ENCODE measurements around the gene CEP192.
"Not testable (repeated sequence)": the region's sequence is repeated elsewhere in the genome, so short reads cannot be mapped to it uniquely, and the experiment has no call there.

The CEP192 gene

DNA sequence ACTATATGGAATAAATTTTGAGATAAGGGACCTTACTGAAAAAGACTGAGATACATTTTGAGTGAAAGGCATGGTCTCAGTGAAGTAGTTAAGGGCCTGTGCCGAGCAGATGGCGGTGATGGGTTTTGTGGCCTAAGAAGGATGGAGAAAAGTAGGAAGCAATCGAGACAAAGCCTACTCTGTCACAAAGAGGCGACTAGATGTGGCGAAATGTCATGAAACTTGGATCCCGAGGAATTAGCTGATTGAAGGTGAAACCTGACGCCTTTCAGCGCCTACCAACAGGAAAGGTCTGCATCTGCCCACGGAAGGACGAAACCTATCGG is 558 bp upstream of the CEP192 start:
- no peak for DNase-seq

DNA sequence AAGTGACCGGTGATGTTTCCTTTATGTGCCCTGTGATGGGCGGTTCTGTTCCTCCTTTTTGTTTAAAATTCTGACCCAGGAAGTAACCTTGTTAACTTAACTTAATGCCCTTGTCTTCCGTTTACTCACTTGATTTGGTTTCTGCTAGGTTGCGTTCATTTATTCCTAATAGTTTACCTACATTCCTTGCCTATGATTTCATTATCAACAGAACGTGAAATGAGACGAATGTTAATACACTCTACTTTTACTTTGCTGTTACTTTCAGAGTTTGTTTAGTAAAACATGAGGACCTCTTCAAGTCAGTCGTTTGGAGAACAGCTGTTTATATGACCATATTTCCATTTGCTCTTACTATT is 638 bp downstream of the CEP192 start:
- no peak for DNase-seq

DNA sequence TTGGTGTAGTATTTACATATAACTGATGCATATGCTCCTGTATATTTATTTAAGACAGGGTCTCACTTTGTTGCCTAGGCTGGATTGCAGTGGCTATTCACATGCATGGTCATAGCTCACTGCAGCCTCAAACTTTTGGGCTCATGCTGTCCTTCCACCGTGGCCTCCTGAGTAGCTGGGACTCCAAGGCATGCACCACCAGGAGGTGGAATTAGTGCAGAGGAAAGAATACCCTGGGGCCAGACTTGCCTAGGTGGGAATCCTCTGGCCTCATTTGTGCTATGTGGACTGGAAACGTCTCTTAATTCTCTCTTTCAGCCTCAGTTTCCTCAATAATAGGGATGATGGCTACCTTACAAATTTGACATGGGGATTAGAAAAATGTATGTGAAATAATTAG is 2.3 kb downstream of the CEP192 start:
- no peak for DNase-seq

DNA sequence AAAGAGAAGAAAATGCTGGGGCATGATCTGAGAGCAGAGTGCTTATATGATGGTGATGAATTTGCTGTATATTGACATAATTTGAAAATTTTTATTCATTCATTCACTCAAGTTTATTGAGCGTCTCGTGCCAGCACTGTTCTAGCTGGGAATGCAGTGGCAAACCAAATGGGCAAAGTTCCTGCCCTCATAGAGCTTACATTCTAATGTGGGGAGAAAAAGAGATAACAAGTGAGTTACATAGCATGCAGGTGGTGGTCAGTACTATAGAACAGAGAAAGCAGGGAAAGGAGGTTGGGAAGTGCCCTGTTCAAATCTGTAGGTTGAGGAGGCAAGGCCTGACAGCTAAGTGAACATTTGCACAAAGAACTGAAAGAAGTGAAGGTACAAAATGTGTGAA is 4.3 kb downstream of the CEP192 start:
- no peak for DNase-seq

DNA sequence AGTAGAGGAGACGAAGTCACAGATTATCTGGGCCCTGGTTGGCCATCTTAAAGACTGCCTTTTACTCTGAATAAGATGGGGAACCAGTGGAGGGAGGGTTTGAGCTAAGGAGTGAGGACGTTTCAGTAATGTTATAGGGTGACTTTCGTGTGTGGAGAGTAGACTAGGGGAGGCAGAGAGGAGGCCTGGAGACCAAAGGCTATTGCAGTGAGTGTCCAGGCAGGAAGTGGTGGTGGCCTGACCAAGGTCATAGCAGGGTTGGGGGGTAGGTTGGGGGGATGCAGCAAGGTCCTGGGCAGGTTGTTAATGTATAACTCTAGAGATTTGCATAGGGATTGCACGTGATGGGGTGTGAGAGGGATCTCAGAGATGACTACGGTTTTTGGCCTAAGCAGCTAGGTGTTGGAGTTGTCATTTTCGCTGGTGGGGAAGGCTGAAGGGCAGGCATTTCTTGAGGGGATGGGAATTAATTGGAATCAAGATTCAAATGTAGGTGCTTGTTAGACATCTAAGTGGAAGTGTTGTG is 4.9 kb downstream of the CEP192 start:
- no peak for DNase-seq

DNA sequence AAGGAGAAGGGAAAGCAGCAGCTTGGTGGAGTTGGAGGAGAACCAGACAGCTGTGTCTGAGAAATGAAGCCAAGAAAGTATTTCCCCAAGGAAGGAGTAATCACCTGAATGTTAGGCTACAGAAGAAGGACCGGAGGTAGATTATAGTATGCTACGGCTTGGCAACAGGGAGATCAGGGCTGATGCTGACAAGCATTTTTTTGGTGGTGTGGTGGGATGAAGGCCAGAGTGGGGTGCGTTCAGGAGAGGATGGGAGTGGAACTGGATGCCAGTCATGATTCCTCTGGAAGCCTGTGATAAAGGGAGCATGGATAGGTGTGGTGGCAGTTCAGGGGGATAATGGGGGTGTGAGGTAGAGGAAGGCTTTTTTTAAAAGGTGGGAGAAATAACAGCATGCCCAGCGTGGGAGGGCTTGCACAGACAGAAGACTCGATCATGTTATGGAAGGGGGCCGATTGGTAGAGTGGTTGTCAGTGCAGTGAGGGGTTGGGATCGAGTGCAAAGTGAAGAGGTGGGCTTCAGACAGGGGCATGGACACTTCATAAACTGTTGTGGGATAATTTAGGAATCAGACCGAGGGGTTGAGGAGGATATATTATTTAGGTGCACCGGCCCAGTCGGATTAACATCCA is 5.6 kb downstream of the CEP192 start:
- no peak for DNase-seq

DNA sequence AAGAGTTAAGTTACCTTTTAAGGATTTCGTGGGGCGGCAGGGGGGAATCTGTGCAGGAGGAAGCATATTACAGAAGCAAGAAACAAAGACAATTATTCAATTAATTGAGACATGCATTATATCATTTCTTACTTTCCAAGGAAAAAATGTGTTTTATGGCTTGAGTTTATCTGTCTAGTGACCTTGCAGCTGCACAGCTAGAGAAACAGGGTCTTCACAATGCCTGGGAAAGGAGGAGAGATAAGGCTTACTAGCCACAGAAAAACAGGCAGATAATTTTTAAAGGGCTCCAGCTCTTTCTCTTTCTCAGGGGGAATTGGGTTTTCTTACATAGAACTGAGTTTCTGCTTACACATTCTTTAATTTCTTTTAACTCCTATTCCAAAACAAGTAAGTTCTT is 6.2 kb downstream of the CEP192 start:
- not testable (repeated sequence) for DNase-seq

DNA sequence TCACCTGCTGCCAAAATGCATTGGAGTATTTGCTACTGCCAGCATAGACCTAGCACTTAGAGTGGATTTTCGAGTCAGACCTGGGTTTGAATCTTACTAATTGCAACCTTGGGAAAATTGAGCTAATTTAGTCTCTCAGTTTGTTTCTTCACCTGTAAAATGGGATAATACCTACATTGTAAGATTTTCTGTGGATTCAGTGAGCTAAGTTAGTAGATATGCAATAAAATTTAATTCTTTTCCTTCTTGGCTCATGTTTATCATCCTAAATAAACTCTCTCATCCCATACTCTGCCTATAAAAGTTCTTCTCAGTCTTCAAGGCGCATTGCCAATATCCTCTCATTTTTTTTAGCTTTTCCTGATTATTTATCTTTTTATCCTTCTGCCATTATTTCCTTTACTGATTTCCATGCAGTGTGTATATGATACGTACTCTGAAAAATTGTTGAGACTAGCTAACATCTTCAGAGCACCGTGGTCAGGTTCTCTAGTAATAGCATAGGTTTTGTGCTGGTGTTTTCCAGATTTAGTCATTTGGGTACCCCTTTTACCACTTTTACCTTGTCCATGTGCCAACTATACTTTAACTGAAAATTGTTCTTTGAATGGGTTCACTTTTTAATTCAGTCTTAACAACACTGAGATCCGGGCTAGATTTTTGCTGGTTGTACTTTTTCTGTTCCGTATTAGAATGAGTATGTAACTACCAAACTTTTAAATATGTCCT is 7.3 kb downstream of the CEP192 start:
- no peak for DNase-seq

DNA sequence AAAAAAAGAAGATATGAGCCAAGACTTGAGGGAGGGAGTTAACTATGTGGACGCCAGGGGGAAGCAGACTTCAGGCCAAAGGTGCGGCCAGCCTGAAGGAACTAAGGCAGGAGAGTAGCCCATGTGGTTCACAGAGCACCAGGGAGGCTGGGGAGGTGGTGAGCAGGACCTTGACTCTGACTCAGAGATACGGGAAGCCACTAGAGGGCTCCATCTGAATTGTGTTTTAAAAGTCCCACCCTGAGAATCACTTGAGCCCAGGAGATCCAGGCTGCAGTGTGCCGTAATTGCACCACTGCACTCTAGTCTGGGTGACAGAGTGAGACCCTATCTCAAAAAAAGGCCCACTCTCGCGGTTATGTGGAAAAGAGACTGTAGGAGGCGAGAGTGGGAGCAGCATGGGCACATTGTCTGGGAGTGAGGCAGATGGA is 12.3 kb downstream of the CEP192 start:
- no peak for DNase-seq

DNA sequence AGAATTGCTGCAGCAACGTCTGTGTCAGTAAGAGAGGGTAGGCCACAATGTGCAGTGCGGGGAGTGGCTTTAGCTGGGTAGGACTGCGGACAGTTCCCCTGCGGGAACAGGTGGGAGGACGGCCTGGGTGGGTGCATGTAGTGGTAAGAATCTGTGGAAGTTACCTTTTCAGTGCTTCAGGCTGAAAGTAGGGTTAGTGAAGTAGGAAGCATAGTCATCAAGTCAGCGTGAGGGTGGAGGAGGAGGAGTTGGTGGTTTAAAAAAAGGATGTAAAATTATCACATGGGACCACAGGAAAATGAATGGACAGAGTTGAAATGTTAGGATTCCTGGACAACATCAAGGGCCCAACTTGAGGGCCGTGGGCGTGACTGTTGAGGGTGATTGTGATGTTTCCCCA is 13.2 kb downstream of the CEP192 start:
- no peak for DNase-seq

DNA sequence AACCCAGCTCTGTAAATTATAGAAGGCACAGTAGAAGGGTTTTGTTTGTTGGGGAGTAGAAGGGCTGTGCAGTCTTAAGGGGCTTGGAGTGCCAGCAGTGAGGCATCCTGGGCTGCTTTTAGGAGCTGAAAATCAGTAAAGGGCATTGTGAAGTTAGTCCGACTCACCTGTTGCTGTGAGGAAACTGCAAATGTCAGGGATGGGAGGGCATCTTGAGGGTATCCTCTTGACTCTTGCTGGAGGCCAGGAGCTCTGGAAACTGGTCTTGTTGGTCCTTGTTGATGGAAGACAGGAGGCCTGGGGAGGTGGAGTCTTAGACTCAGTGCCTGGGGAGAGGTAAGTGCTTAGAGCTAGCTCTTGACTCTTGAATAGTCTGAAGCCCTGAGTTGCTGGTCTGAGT is 14.1 kb downstream of the CEP192 start:
- DNase-seq, result no peak

DNA sequence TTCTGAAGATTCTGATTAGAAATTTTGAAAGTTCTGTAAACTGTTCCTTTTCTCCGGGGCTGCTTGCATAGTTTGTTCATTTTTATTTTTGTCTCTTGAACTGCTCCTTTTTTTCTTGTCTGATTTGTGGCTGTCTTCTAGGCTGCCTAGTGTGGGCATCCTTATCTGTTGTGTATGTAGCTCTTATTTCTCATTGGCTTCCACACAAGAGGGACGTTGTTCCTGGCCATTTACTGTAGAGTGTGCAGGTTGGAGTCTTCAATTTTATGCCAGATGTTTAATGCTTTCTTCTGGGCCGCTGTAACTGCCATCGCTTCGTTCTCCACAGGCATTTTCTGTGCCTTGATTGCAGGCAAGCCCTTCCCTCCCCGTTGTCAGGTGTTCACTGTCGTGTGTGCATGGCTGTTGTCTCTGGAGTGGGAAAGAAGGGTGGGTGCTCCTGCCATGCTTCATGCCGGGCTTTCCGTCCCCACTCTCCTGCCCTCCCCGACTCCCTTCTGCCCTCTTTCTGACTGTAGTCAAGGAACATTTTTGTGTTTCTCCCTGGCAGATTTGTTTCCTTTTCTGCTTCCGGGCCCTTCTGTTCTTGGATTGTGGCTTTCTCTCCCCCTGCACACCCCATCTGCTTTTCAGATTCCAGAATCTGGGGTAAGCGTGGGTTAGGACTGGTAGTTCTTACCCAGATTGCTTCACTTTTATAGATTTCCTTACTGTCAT is 15.5 kb downstream of the CEP192 start:
- no peak for DNase-seq

DNA sequence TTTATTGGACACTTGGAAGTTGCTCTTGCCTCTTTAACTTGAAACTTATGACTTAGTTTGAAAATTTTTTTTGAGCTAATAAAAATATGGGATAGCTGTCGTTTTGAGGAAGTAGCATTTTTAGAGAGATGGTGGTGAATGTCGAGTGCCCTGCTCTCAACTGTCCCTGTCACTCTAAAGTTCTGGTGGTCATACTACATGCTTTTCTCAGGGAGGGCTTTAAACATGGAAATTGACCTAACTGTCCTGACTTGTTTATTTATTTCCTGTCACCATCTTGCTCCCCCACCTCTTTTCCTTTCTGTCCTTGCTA is 16.0 kb downstream of the CEP192 start:
- no peak for DNase-seq

DNA sequence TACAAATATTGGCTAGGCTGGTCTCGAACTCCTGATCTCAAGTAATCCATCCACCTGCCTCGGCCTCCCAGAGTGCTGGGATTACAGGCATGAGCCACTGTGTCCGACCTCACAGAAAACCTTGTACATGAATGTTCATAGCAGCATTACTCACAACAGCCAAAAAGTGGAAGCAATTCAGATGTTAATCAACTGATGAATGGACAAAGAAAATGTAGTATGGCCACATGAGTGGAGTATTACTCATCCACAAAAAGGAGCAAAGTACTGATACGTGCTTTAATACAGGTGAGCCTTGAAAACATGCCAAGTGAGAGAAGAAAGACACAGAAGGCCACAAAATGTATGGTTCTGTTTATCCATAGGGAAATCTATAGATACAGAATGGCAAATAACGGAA is 20.6 kb downstream of the CEP192 start:
- no peak for DNase-seq

DNA sequence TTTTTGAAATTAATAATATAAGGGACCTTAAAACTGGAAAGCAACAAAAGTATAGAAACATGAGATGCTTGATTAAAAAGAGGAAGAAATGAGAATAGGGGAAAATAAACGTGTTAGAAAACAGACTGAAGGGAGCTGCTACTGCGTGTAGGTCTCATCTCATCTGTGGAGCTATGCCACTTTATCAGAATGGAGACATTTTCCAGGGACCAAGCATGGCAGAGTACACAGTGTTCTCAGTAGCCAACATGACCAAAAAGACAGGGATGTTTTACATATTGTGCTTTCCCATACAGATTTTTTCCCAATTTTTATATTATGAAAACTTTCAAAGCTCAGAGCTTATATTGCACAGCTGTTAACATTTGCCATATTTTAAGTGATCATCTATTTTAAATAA is 23.1 kb downstream of the CEP192 start:
- no peak for DNase-seq

DNA sequence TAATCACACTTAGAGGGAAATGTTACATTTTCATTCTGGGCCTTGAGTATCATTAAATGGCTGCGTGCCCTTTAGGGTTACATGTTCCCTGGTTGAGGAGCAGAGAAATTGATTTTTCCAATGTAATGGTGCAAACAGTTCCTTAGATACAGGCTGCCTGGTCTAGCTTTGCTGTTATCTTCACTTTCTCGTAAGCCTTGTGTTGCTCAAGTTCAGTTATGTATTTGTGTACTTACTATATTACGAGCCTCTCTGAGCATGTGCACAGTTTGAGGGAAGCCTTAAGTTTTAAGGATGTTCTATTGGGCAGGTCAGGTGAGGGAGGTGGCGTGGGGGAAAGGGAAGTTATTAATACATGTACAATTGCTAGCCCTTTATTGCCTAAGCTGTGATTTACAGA is 23.7 kb downstream of the CEP192 start:
- no peak for DNase-seq

DNA sequence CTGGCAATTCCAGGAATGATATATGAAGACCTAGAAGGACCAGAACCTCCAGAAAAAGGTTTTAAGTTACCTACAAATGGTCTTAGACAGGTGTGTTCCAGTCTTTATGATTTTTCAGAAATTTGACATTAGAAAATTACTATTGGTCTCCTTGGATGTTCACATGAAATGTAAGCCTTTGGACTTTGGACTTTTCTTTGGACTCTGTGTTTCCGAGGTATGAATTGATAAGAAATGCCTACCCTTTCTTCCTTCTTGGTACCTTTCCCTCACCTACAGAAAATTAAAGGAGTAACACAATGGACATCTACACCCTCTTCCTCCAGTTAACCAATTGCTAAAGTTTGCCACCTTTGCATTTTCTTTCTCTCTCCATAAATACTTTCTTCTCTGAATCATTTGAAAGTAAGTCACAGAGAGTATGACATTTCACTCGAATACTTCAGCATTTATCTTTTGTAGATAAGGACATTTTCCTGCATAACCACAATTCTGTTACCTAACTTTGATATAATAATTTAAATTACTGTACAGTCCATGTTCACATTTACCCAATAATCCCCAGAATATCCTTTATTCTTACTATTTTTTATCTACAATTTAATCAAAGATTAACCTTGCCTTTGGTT is 26.2 kb downstream of the CEP192 start:
- no peak for DNase-seq

DNA sequence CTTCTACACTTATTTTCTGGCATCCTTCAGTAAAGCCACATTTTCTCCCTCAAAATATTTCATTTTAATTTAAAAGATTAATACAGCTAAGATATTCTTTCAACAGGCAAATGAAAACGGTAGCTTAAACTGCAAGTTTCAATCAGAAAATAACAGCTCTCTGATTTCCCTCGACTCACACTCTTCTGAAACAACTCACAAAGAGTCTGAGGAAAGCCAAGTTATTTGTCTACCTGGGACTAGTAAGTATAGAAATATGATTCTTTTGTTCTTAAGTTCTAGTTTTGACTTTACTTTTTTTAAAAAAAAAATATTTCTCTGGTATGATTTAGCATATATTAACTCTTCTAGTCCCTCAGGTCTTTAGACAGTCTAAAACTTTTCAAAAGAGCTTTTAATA is 27.2 kb downstream of the CEP192 start:
- no peak for DNase-seq

DNA sequence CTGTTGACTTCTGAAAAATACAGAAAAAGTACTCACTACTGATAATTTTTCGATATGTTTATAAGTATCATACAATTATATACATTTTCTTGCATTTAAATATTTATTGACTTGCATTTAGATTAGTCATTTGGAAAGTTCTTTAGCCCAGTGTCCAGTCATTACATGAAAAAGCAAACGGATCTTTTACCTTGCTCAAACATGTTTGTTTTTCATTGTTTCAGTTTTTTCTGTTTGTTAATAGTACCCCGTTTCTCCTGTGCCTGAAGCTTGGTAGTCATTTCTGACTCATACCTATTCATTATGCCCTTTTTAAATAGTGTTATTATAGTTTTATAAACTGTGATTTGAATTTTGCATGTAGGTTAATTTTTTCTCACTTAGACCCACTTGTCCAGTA is 28.1 kb downstream of the CEP192 start:
- DNase-seq, result no peak

DNA sequence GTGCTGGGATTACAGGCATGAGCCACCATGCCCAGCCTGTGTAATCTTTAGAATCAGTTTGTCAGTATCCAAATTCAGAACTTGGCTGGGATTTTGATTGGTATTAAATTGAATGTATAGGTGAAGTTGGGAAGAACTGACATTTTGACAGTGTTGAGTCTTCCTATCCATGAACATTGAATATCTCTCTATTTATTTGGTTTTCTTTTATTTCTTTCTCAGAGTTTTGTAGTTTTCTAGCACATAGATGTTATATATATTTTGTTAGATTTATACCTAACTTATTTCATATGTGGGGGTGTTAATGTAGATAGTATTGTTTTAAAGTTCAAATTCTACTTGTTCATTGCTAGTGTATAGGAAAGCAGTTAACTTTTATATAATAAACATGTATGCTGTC is 31.5 kb downstream of the CEP192 start:
- DNase-seq, result no peak

DNA sequence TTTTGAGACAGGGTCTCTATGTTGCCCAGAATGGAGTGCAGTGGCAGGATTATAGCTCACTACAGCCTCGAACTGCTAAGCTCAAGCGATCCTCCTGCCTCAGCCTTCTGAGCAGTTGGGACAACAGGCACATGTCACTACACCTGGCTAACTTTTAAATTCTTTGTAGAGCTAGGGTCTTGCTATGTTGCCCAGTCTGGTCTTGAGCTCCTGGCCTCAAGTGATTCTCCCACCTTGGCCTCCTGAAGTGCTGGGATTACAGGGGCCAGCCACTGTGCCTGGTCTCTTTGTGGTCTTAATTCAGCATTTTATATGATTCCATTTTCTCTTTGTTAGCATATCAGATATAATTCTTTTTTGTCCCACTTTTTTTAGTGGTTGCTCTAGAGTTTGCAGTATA is 34.1 kb downstream of the CEP192 start:
- no peak for DNase-seq

DNA sequence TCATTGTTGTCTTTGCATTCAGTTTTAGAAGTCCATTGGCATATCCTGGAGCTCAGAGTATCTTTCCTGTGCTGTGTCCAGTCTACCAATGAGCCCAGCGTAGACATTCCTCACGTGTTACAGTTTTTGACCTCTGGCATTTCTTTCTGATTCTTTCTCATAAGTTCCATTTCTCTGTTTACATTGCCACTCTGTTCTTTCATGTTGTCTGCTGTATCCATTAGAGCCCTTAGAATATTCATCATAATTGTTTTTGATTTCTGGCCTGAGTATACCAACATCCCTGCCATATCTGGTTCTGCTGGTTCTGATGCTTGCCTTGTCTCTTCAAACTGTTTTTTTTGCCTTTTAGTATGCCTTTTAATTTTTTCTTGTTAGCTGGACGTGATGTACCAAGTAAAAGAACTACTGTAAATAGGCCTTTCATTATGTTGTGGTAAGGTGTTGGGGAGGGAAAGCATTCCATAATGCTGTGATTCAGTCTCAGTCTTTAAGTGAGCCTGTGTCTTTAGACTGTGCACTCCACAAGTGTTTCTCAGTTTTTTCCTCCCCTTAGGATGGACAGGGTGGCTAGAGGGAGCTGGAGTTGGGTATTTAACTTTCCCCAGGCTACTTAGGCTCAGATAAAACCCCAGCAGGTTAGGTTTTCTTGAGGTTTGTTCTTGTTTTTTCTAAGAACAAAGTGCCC is 35.6 kb downstream of the CEP192 start:
- no peak for DNase-seq

DNA sequence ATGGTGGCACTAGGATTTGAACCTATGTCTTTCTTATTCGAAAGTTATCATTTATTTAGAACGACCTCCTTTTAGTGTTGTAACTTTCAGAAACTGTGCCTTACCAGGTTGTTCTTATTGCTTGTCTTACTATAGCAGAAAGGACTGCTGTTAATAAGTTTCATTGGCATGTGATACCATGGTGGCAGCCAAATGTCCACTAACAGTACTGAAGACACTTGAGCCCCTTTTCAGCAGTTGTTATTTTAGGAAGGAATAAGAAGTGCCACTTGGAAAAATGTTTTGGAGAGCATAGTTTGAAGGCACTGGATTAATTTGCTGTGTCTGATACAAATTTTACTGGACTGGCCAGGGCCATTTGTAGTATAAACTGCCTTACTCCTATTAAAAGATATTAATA is 37.7 kb downstream of the CEP192 start:
- no peak for DNase-seq

DNA sequence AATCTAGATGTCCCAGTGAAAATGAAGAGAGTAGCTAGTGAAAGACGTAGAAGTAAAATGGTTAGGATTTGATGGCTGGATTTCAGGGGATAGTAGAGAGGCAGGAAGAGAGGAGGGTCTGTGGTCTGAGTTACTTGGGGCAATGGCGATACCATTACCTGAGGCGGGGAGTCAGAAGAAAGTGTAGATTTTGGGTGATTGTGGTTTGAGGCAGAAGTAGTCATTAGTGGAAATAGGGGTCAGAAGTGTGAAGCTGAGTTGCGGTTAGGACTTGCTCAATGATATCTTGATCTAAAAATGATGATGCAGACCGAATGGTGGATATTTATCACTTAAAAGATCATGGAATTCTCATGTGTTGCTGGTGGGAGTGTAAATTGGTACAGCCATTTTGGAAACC is 41.0 kb downstream of the CEP192 start:
- no peak for DNase-seq

All from NCI-H1092 treated with DMSO at 0.1 percent for 48 hours (cell line).